ENCODE measurements around the gene COMTD1.
"Not testable (repeated sequence)": the region's sequence is repeated elsewhere in the genome, so short reads cannot be mapped to it uniquely, and the experiment has no call there.

Gene COMTD1

GRCh38 chr10:75244487-75245353 is 9.0 kb upstream of the COMTD1 start:
- no peak for DNase-seq

GRCh38 chr10:75243426-75243825 is 7.7 kb upstream of the COMTD1 start:
- no peak for DNase-seq

DNA sequence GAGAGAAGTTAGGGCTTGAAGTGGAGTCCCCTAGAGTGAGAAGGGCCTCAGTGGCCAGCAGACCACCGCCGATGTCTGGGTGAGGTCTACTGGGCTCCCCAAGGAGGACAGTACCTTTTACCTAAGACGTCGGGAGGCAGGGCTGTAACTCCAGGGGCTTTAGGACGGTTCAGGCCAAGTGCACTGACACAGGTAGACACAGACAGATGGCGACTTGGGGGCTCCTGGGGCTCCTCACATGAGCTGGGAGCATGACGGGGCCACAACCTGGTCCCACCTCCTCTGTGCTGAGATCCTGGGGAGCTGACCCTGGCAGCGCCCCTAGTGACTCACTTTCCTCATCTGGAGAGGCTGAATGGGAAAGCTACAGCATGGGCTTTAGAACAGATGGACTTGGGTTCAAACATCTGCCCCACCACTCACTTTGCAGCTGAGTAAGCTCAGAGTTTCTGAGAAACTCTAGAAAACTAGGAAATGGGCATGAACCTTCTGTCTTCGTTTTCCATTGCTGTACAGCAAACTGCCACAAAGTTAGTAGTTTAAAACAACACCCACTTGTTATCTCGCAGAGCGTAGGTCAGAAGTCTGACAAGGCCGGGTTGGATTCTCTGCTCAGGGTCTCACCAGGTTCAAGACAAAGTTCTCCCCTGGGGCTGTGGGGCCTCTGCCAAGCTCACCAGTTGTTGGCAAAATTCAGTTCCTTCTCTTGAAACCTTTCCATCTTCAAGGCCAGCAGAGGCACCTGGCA is 4.7 kb upstream of the COMTD1 start:
- no peak for DNase-seq

DNA sequence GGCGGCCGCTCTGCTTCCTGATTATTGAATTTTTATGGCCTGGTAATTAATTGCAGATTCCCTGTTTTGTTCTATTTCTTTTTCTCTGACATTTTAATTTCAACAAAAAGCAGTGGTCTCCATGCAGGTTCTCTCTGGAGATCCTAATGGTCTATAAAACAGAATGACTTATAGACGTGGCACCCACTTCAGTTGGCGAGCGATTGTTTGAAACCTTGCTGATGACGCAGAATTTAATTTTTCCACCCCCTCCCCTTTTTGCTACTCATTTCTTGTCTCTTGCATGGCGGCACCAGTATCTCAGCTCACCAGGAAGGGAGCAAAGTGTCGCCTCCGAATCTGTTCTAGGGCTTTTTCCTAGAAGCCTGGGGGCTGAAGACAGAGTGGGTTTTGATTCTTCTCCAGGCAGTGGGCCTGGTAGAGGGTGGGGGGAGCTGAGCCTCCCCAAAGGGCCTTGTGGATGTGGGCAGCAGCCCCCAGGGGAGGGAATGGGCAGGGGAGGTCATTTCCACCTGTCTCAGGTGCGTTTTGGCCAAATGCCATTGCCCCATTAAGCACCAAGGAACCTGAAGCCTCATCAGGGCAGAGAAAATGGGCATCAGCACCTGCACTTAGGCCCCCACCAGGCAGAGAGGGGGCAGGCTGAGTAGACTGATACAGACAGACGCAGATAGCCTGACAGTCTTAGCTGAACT is 3.5 kb upstream of the COMTD1 start:
- DNase-seq: no peak

- no peak for DNase-seq
Measured at GRCh38 chr10:75238182-75239095, 2.7 kb upstream of the COMTD1 start.

GRCh38 chr10:75236178-75236825 is 545 bp upstream of the COMTD1 start:
- no peak for DNase-seq

GRCh38 chr10:75234683-75235374 is 928 bp downstream of the COMTD1 start:
- peak; percentile 51 for DNase-seq

- peak; percentile 88 for DNase-seq
Measured at GRCh38 chr10:75234017-75234682, 1.6 kb downstream of the COMTD1 start.

DNA sequence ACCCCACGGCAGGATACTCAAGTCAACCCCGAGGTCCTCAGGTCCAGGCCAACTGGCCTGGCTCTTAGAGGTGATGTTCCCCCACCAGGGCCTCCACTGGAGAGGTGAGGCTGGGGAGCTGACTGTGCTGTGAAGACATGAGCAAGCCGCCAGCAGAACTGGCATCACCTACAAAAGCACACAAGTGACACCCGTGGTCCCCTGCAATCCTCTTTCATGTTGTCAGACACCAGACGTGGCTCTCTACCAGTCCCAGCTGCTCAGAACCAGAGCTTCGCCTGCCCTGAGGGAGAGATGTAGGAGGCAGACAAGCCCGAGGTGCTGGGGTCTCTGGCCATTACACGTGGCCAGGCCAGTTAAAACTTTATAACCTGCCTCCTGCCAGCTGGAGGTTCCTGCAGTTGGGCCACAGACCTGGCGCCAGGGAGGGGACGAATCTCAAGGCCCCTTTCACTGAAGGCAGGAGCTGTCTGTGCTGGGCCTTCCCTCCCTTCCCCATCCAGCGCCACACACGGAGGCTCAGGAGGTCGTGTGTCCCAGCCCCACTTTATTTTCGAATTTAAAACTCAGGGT is 2.2 kb downstream of the COMTD1 start:
- peak; percentile 42 for DNase-seq

- DNase-seq: no peak
Measured at GRCh38 chr10:75231672-75232581, 3.8 kb downstream of the COMTD1 start.

GRCh38 chr10:75230600-75231038 is 5.1 kb downstream of the COMTD1 start:
- DNase-seq: peak; percentile 86

- no peak for DNase-seq
Measured at GRCh38 chr10:75229971-75230370, 5.8 kb downstream of the COMTD1 start.

DNA sequence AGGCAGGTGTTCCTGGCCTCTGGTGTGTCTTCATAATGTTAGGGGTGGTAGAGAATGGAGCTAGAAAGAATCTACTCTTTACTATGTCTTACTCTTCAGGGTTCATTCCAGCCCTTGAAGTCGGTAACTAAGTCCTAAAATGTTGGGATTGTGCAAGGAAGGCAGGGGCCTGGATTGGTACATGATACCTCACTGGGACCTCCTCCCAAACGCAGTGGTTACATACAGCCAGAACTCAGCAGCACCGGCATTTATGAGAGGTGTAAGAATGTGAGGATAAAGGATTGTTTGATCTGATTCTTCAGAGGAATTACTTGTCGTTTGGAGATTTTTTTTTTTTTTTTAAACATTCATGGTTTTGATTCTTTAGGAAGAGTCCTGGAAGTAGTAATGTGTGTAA is 6.9 kb downstream of the COMTD1 start:
- no peak for DNase-seq

DNA sequence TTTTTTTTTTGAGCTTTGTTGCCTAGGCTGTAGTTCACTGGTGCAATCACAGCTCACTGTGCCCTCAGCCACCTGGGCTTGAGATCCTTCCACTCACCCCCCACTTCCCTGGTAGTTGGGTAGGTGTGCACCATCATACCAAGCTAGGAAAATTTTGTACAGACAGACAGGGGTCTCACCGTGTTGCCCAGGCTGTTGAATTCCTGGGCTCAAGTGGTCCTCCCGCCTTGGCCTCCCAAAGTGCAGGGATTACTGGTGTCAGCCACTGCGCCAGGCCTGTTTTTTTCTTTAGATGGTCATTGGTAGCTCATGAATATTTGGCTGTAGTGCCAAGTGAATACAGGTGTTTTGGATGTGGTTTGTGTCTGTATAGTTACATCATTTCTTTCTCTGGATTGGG is 7.5 kb downstream of the COMTD1 start:
- DNase-seq: no peak

DNA sequence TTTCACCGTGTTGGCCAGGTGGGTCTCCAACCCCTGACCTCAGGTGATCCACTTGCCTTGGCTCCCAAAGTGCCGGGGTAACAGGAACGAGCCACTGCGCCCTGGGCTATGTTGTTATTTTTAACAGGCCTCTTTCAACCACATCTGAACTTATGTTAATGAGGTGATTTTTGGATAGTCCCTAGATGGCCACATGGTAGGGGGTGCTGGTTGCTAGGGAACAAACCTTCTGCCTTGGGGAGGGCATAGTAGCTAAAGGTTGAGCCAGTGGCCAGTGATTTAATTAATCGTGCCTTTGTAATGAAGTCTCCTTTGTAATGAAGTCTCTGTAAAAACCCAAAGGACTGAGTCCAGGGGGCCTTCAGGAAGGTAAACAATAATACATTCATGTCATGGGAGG is 9.1 kb downstream of the COMTD1 start:
- no peak for DNase-seq

DNA sequence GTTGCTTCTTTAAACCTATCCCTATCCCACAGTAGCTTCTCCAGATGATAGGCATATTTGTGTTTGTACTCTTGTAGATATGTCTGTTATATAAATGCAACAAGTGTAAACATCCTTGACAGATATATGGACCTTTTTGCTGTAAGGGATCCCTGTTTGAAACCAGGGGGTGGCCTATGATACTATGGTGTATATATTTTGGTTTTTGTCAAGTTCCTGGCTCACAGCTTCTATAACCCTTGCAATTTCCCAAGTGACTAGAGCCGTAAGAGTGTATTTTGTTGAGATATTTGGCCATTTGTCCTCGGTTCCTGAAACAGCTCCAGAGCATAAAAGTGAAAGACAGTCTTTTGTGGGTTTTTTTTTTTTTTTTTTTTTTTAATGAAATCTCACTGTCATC is 9.7 kb downstream of the COMTD1 start:
- no peak for DNase-seq

DNA sequence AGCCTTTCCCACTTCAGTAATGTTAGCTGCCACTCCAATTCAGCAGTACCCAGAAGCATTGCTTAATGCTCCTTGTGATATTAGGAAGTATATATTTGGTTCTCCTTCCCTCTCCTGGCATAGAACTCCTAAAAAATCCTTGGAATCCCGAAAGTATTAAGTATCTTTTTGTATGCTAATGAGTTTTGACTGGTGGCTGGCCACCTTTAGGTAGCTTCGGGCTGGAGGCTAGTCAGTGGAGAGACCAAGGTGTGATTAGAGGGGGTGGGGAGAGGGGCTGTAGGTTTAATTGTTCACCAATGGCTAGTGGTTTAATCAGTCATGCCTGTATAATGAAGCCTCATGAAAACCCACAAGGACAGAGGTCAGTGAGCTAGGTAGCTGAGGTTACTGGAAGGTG is 12.2 kb downstream of the COMTD1 start:
- DNase-seq: no peak

DNA sequence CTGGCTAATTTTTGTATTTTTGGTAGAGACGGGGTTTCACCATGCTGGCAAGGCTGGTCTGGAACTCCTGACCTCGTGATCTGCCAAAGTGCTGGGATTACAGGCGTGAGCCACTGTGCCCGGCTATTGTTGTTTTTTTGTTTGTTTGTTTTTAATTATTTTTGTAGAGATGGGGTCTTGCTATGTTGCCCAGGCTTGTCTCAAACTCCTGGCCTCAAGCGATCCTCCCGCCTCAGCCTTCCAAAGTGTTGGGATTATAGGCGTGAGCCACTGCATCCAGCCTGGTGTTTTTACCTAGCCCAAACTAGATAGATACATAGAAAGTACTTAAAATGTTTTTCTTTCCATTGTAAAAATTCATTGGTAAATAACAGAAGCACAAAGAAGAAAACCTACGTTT is 14.3 kb downstream of the COMTD1 start:
- not testable (repeated sequence) for DNase-seq

GRCh38 chr10:75220274-75220673 is 15.5 kb downstream of the COMTD1 start:
- DNase-seq: no peak
